Esophagus (tissue), 2 donors: ENCODE results near the gene CLCA4. TPM values are rescaled to one million over a fixed set of nuclear protein-coding genes. Genes with fewer than 3 reads are reported as not detected.

Source experiments
- polyA plus RNA-seq, 2 donors: library from polyadenylated mRNA; stranded (reverse); fragments of 200-250 nt; gene quantifications; one replicate each; pipeline ENCODE4 v1.2.3, GENCODE V29; 2013
- donor health status: healthy with polysubstance abuse.
- donor health status: Bipolar disorder and iron deficiency.

CLCA4 gene
- polyA plus RNA-seq, 2 donors, result 306 to 356 TPM

Other genes with a start within 250 kb of the CLCA4 start
- gene ODF2L, start 150.8 kb upstream of the CLCA4 start, polyA plus RNA-seq, result 10 to 100 TPM; 12.1 to 47.9 TPM
- gene CLCA2, start 122.9 kb upstream of the CLCA4 start, polyA plus RNA-seq, result 100 to 1,000 TPM in 1 of 2 donors, 10 to 100 TPM in 1; 66.5 to 109 TPM
- gene CLCA1, start 78.2 kb upstream of the CLCA4 start, polyA plus RNA-seq, result under 1 TPM in 1 of 2 donors, not detected in 1; 0.10 TPM
- gene SH3GLB1, start 157.5 kb downstream of the CLCA4 start, polyA plus RNA-seq, result 10 to 100 TPM; 39.2 to 49.4 TPM